ENCODE results near the gene NANOGP8.

- TF ChIP-seq CTCF (IDR thresholded peaks at IDR 0.05; ENCODE audit: poor library complexity, severe bottlenecking) (no peak), POLR2AphosphoS5 (IDR thresholded peaks at IDR 0.05) (peak; percentile 22), EP300 (conservative IDR thresholded peaks at IDR 0.05; ENCODE audit: poor library complexity, severe bottlenecking) (peak; percentile 64), RAD21 (conservative IDR thresholded peaks at IDR 0.05) (no peak)
- TF ChIP-seq, protein P1, sequence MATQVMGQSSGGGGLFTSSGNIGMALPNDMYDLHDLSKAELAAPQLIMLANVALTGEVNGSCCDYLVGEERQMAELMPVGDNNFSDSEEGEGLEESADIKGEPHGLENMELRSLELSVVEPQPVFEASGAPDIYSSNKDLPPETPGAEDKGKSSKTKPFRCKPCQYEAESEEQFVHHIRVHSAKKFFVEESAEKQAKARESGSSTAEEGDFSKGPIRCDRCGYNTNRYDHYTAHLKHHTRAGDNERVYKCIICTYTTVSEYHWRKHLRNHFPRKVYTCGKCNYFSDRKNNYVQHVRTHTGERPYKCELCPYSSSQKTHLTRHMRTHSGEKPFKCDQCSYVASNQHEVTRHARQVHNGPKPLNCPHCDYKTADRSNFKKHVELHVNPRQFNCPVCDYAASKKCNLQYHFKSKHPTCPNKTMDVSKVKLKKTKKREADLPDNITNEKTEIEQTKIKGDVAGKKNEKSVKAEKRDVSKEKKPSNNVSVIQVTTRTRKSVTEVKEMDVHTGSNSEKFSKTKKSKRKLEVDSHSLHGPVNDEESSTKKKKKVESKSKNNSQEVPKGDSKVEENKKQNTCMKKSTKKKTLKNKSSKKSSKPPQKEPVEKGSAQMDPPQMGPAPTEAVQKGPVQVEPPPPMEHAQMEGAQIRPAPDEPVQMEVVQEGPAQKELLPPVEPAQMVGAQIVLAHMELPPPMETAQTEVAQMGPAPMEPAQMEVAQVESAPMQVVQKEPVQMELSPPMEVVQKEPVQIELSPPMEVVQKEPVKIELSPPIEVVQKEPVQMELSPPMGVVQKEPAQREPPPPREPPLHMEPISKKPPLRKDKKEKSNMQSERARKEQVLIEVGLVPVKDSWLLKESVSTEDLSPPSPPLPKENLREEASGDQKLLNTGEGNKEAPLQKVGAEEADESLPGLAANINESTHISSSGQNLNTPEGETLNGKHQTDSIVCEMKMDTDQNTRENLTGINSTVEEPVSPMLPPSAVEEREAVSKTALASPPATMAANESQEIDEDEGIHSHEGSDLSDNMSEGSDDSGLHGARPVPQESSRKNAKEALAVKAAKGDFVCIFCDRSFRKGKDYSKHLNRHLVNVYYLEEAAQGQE (IDR thresholded peaks at IDR 0.05; ENCODE audit: borderline replicate concordance): no peak
These were observed 44.5 kb downstream of the NANOGP8 start for GRCh38 chr15:35040339-35041255.
